Hepatic stellate cell (primary cell): Measurements from ENCODE around the gene LIPC.

Source experiments
- DNase-seq: peaks from one replicate; pipeline ENCODE4 v3.0.0; 2011; ENCODE audit warnings: low spot score

The LIPC gene

DNA sequence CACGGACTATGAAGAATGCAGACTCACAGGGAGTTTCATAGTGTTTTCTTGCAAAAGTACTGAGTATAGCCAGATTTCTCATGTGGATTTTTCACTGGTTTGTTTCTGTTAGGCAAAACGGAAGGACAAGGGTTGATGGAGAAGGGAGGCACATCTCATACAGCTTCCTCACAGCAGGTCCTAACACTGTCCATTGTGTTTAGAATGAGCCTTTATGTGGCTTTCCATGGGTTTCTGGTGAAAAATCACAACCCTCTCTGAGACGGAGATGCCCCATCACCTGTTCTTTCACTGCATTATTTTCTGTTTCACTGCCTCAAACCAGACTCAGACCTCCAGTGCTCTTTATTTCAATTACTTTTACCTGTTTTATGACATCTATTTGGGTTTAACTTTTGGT lies 25.0 kb upstream of the LIPC start:
- no peak for DNase-seq

DNA sequence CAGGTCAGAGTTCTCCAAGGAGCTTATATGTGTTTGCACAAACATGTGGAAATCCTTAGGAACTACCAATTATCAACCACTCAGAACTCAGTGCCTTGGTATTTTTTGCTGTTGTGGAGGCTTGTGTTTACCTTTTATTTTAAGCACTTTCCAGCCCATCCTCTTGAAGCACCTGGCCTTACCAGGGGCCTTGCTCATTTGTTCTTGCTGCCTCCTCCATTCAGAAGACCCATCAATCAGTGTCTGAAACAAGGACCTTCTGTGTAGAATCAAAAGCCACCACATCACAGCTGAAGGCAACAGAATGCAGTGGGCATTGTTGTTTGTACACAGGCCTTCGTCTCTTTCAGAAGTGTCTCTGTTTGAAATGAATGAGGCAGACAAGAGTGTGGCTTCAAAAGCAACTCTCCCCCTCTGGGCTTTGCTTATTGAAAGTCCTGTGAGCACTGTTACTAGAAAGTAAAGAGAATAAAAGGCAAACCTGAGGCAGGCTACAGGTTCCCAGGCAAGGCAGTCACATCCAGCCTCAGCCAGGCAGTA lies 24.5 kb upstream of the LIPC start:
- no peak for DNase-seq

DNA sequence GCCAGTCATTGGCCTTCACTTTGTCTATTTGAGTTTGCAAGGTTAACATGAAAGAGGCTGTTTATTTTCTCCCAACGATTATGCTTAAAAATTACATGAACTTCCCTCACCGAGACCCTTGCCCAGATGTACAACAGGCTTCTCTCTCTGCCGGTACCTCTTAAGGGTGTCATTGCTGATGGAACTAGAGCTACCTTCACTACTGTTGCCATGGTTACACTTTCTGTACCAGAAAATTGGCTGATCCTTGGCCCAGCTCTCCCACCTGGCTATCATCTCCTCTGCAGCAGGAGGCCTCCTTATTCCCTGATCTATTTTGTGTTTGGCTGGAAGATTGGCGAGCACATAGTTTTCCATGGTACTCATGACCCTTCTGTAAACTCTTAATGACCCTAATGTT lies 24.0 kb upstream of the LIPC start:
- no peak for DNase-seq

DNA sequence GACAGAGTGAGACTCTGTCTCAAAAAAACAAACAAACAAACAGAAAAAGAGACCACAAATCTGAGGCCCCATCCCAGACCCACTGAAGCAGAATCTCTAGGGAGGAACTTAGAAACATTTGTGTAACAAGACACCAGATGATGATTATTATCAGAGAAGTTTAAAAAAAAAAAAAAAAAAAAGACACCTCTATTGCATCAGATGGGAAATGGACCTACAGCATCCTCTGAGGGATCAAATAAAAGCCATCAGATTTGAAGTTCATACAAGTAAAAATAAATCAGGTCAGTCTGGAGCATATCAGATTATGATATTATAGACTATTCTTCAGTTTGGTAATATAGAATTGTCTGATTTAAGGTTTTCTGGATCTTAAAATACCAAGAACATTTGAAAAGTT lies 21.9 kb upstream of the LIPC start:
- DNase-seq = no peak

DNA sequence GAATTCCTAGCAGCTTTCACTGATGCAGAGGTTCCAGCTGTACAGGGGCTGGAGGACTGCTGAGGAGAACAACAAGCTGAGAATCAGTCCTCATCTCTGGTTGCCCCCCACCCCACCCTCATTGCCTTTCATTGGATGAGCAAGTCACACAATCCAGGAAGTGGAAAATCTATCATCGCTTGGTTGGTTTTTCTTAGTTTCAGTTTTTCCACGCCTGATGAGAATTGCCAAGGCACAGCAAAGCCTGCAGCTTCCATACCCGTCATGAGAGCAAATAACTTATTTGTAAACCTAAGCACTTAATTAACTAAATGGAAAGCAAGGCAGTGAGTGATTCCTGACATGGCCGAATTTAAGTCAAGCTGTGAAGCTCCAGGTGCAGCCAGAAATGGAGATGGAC lies 21.4 kb upstream of the LIPC start:
- no peak for DNase-seq

DNA sequence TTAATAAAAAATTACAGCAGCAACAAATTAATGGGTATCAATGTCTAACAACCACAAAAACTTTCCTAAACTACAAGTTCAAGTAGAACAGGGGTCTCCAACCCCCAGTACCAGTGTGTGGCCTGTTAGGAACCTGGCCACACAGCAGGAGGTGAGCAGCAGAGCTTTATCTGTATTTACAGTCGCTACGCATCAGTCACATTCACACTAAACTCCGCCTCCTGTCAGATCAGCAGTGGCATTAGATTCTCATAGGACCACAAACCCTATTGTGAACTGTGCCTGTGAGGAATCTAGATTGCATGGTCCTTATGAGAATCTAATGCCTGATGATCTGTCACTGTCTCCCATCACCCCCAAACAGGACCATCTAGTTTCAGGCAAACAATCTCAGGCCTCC lies 18.5 kb upstream of the LIPC start:
- no peak for DNase-seq

DNA sequence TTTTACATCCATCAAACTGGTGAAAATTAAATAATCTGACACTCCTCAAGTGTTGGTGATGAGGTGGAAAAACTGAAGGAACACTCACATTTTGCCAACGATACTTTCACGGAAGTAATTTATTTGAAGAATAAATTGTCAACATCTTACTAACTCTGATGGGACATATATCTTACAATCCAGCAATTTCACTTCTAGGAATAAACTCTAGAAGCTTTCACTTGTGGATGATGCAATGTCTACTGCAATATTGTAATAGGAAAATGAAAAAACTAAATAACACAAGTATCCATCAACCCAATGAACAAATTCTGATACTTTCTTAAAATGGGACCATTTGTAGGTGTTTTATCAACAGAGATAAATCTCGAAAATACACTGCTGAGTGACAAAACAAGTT lies 16.2 kb upstream of the LIPC start:
- DNase-seq = no peak

DNA sequence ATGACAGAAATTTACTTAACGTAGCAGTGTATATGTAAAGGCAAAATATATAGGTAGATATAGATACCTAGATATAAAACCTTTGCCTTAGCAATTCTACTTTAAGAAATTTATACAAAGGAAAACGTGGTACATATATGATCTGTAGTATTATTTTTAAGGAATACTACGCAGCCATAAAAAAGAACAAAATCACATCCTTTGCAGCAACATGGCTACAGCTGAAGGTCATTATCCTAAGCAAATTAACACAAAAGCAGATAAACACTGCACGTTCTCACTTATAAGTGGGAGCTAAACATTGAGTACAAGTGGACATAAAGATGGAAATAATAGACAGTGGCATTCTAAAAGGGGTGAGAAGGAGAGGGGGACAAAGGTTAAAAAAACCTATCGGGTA lies 14.8 kb upstream of the LIPC start:
- no peak for DNase-seq

DNA sequence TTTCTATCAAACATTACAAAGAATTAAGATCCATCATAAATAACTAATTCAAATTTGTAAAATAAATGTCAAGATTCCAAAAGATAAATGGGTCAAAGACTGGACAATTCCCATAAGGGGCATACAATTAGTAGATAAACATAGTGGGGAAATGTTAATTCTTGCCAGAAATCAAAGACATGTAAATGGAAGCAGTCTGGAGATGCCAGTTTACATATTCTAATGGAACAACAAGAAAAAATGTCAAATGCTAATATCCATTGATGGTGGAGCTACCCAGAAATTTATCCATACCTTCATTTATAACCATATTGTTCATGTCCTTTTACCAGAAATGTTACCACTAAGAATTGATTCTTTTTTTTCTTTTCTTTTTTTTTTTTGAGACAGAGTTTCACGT lies 13.7 kb upstream of the LIPC start:
- no peak for DNase-seq

DNA sequence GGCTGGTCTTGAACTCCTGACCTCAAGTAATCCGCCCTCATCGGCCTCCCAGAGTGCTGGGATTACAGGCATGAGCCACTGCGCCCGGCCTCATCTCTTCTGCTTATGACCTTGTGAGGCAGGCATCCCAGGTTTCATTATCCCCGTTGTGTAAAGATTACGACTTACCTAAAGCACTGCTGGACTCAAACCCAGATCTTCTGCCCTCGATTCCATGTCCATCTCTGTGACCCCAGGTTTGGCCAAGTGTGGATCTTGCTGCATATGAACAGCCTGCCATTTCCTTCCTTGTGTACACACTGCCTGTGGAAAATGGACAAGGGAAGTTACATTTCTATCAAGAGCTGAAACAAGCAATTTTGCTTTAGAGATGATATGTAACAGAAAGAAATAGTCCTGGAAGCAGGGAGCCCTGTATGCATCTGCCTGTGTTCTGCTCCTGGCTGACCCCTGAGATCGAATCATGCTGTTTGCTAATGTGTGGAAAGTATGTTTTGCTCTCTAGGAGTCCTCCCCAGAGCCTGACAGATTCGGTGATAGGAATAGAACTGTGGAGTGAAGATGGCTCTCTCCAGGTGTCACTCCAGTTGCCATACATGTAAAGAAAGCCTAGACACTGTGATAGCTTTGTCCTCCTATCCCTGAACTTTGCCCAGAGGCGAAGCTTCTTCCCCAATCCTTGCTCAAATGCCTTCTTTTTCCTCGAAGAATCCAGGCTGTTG lies 11.8 kb upstream of the LIPC start:
- DNase-seq = no peak

DNA sequence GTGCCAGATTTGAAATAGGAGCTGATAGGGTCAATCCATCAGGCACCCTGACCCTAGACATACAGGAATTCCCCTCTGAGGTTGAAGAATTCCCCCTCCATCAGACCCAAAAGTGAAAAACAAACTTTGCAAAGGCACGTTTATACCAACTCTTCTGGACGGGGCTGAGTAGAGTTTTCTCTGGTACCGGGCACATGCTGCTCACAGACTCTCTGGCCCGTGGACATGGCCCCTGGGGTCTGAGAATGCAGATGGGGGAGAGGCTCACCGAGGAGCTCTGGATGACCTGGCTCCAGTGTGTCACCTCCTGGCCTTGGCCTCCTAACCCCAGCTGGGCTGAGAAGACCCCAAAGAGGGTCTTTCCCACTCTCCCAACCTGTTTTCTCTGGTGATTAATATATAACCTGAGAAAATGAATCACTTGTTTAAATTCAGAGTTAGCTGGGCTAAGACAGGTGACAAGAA lies 11.2 kb upstream of the LIPC start:
- no peak for DNase-seq

DNA sequence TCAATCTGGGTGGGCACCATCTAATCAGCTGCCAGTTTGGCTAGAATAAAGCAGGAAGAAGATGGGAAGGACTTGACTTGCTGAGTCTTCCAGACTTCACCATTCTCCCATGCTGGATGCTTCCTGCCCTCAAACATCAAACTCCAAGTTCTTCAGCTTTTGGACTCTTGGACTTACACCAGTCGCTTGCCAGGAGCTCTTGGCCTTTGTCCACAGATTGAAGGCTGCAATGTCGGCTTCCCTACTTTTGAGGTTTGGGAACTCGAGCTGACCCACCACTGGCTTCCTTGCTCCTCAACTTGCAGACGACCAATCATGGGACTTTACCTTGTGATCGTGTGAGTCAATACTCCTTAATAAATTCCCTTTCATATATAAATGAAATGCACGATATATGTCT lies 8.6 kb upstream of the LIPC start:
- no peak for DNase-seq

DNA sequence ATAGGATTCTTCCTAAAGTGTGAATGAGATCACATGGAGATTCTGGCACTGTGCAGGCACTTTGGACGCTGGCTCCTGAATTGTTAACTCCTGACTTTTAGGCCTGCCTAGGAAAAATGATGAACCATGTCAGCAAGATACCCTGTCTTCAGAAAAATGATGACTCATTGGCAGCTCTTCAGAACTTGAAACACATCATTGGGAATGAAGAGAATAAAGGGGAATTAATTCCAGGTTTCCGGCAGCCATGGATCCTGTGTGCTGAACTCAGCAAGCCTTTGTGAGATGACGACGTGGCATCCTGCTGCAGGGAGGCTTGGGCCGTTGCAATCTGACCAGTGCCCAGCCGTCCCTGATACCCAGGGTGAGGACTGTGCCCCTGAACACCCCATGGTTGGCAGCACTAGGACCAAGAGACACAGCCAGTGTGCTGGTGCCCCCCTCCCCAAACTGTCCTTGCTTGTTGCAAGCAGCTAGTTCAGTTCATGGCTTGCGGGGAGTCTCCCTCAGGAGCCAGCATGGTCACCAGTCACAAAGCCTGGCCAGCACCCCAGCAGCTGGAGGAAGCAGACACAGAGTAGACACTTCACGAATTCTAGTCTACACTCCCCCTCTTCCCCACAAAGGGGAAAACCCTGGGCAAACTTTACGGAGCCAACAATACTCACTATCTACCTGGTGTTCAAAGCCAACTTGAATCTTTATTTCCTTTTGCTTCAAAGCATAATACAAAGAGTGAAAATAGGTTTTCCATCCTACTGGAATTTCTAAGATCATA lies 7.8 kb upstream of the LIPC start:
- no peak for DNase-seq

DNA sequence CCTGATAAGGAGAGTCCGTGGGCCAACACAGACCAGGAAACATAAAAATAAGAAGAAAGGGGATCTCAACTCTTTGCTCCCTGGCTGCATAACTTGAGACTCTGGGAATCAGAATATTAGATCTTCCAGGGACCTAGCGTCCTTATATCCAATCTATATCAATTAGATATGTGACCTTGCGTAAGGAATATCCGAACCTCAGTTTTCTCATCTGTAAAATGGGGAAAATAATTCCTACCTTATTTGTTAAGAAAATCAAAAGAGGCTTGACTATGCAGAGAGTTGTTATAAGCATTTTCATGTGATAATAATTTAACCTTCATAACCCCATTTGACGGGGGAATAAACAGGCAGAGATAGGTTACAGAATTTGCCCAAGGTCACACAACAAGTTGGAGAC lies 7.1 kb upstream of the LIPC start:
- no peak for DNase-seq

DNA sequence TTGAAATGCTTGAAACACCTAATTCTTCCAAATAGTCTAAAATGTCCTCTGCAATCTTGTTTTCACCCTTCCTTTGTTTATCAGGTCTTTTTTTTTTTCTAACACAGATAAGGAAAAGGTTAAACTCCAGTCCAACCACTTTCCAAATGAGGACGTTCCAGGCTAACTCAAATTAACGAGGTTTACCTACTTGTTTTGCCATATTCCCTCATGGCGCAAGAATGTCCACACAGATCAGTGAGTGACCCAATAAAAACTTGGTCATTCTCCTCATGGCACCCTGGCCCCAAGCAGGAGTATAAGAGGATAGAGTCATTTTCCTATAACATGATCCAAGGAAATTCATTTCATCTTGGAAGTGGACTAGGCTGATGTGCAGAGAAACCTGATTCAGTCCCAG lies 6.6 kb upstream of the LIPC start:
- DNase-seq = no peak

DNA sequence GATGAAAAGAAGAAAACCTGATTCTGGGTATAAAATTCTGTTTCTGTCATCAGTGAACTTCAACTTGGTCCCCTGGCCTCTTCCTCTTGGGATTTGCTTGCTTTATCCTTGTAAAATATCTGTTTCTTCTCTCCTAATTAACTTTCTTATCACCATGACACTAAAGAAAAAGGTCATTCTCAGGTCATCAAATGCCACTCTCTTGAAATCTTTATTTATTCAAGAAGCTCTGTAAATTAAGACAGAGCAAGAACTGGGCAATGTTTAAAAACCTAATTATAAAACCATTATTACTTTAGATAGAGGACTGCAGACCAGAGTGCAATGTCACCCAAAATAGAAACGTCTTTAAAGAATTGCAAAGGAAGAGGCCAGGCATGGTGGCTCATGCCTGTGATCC lies 6.0 kb upstream of the LIPC start:
- no peak for DNase-seq

DNA sequence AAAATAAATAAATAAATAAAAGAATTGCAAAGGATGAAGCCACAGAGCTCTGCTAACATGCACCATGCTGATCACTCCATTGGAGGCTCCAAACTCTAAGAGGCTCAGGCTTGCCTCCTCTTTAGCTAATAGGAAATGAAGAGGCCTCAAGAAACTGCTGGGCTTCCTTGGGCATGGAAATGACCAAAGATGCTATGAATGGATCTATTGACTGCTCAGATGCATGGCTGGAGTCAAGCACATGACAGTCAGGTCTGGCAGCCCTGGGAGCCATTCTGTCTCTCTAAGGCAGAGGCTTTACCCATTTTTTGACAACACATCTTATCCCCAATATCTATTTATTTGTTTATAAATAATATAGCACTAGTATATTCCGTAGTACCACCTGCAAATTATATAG lies 5.3 kb upstream of the LIPC start:
- DNase-seq = no peak

DNA sequence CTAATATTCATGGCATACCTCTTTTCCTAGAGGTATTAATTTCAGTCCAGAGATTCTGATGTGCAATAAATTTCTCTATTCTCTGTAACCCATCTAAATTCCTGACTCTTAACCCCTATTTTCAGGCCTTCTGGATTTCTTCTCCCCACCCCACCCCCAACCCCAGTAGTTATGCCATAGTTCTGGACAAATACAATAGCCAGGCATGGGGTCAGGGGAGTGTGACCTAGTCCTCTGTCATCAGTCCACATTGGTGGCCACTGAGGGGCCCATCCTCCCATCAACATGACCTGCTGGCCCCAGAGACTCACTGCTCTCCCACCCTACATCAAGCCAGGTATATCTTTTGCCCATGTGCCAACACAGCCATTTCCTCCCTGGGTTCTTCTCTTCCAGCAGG lies 3.8 kb upstream of the LIPC start:
- no peak for DNase-seq

DNA sequence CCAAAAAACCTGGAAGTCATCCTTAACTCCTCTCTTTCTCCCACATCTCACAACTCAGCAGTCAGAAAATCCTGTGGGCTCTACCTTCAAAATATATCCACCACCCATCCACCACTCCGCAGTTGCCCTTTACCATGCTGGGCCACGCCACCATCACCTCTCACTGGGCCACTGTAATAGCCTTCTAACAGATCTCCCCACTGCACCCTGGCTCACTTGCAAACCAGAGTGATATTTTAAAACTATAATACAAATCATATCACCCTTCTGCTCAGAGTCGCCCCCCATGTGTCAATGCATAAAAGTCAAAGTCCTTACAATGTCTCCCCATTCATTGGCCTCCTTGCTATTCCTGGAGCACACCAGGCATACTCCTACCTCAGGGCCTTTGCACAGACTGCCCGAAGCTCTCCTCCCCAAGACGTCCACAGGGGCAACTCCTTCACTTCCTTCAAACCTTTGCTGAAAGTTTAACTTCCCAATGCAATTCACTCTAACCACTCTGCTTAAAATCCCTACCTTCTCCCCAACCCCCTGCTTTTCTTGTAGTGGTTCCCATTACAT lies 1.5 kb upstream of the LIPC start:
- no peak for DNase-seq

DNA sequence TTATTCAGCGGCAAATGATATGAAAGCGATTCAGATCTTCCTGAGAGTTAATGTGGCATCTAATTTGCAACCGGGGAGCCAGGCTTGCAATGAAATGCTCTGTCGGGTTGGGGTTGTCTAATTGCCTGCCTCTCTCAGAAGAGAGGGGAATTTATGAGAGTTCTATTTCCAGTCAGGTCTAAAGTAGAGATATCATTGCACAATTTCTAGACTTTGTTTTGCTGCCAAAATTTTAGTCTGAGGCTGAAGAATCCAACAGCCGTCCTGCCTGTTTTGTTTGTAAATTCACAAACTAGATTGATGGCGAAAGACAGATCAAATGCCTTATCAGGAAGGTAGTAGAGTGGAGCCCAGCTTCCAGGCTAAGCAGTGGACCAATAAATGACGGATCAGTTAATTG lies 610 bp downstream of the LIPC start:
- DNase-seq = no peak

DNA sequence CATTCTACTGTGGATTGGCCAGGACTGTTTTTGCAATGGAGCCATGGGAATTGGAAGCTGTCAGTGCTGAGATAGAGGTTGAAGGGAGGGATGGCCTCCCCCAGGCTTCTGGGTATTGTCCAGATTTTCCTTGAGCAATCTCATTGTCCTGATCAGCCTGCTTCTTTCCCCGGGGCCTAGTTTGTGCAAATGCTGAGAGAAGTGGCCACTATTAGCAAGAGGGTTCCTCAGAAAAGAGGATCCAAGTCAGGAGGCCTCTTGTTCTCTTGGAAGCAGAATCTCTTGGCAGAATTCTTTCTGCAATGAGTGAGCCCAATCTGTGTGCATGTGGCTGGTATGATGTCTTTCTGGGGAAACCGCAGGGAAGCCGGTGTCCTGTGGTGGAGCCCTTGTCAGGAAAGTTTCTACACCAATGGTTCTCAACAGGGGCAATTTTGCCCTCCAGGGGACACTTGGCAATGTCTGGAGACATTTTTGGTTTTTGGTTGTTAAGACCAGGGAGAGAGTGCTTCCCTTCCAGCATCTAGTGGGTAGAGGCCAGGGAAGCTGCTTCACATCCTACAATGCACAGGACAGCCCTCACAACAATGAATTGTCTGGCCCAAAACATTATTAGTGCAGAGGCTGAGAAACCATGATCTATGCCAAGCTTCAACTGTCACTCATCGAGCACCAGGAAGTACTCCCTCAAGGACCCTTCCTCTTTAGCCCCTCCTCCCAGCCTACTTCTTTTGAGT lies 2.0 kb downstream of the LIPC start:
- DNase-seq = no peak

DNA sequence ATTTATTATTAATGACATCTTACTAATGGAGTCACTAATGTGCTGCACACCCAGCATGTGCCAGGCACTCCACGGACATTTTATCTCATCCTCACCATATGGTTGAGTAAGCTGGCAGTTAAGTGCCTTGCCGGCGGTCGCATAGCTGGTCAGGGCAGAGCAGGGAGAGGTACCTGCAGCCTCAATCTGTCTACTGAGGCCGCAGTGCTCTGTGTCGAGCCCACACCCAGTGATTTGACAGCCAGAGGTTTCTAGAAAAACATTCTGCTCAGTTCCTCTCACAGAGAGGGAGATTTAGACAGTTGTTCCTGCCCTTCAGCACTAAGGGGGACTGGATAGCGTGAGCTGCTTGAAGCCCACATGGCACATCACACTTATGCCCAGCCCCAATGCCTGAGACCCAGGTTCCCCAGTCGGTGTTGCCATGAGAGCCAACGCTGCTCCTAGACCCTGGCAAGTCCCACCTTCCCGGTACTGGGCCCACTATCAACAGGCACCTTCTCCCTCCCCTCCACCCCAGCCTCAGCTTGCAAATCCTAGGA lies 2.6 kb downstream of the LIPC start:
- DNase-seq = no peak
